Endothelial cell of umbilical vein (primary cell): ENCODE results near the gene CNTNAP2. TPM values are rescaled to one million over a fixed set of nuclear protein-coding genes. Genes with fewer than 3 reads are reported as not detected.

Experiments used
- BruUV-seq: library from RNA; stranded (reverse); fragments of 400-500 nt; replicated peaks from 2 replicates; lab custom pipeline; 2021; lab: Mats Ljungman, UMichigan
- CTCF ChIA-PET: fragments of 300-600, 350-600 bp; sonication (Branson Sonifier 250); formaldehyde crosslinking; loops from one replicate; lab custom pipeline; 2021; ENCODE audit warnings: antibody characterized with exemption, inconsistent platforms; lab: Charles Lee
- POLR2A ChIA-PET: fragments of 300-600, 350-600 bp; sonication (Branson Sonifier 250); formaldehyde crosslinking; loops from one replicate; lab custom pipeline; 2021; ENCODE audit warnings: antibody characterized with exemption, inconsistent platforms; lab: Charles Lee
- DNase-seq: peaks from one replicate; pipeline ENCODE4 v3.0.0-alpha.2; 2011; ENCODE audit warnings: low read depth, low spot score
- FAIRE-seq: peaks from 2 replicates; lab custom pipeline; 2011; peaks lifted over from hg19 to GRCh38; lab: Jason Lieb, UNC
- H2AFZ ChIP-seq: 2 replicates; pipeline ENCODE4 v1.6.0; 2012; ENCODE audit warnings: low read depth, low read length, control low read depth, inconsistent platforms
- H3K27ac ChIP-seq: 2 replicates; pipeline ENCODE4 v1.5.1; 2011; ENCODE audit warnings: low read depth, mild to moderate bottlenecking, control low read depth, low read length, moderate library complexity; ENCODE audit not compliant: insufficient read depth
- H3K27me3 ChIP-seq, 2 experiments: 2 replicates each; pipeline versions ENCODE4 v1.6.0 to v1.6.1; 2011; ENCODE audit warnings: low read length in 2 of 2, mixed read lengths in 1 of 2; ENCODE audit not compliant: control insufficient read depth in 2 of 2, insufficient read depth in 2 of 2
- H3K36me3 ChIP-seq, 2 experiments: 2 replicates in 1 of 2; 3 replicates in 1 of 2; pipeline ENCODE4 v1.5.1; 2011; ENCODE audit warnings: low read length in 2 of 2, mild to moderate bottlenecking in 1 of 2, moderate library complexity in 1 of 2; ENCODE audit not compliant: control insufficient read depth in 2 of 2, insufficient read depth in 2 of 2; ENCODE audit errors: extremely low read depth in 1 of 2
- H3K4me1 ChIP-seq: 3 replicates; pipeline ENCODE4 v1.5.1; 2011; ENCODE audit warnings: mild to moderate bottlenecking, low read length; ENCODE audit not compliant: control insufficient read depth, insufficient read depth; ENCODE audit errors: extremely low read depth
- H3K4me2 ChIP-seq: 2 replicates; pipeline ENCODE4 v1.6.1; 2011; ENCODE audit warnings: low read length, control low read depth, mixed read lengths; ENCODE audit not compliant: insufficient read depth
- H3K4me3 ChIP-seq, 3 experiments: fragments of 200-600 bp in 1 of 3; sonication (generic), shearing (Covaris generic) in 1 of 3; replicated peaks in 1 of 3; 2 replicates each; pipeline ENCODE4 v1.5.1; 2011 to 2016; ENCODE audit warnings: control low read depth in 3 of 3, low read length in 3 of 3, mild to moderate bottlenecking in 2 of 3, inconsistent platforms in 1 of 3, low read depth in 1 of 3, moderate library complexity in 1 of 3; ENCODE audit not compliant: insufficient read depth in 1 of 3
- H3K79me2 ChIP-seq: 2 replicates; pipeline ENCODE4 v1.6.0; 2012; ENCODE audit warnings: low read length, inconsistent platforms; ENCODE audit not compliant: control insufficient read depth, insufficient read depth
- H3K9ac ChIP-seq: replicated peaks from 2 replicates; pipeline ENCODE3; 2011; ENCODE audit warnings: low read length, control low read depth; ENCODE audit not compliant: insufficient read depth; ENCODE audit errors: extremely low read depth
- H3K9me1 ChIP-seq: replicated peaks from 3 replicates; pipeline ENCODE4 v1.6.0; 2011; ENCODE audit warnings: mild to moderate bottlenecking, low read length; ENCODE audit not compliant: control insufficient read depth, insufficient read depth; ENCODE audit errors: extremely low read depth
- H3K9me3 ChIP-seq: replicated peaks from 2 replicates; pipeline ENCODE4 v1.5.1; 2012; ENCODE audit warnings: low read length, inconsistent platforms; ENCODE audit not compliant: control insufficient read depth, insufficient read depth
- H4K20me1 ChIP-seq: replicated peaks from 2 replicates; pipeline ENCODE3; 2011; ENCODE audit warnings: mild to moderate bottlenecking, low read length; ENCODE audit not compliant: control insufficient read depth, insufficient read depth; ENCODE audit errors: extremely low read depth
- CTCF ChIP-seq, 2 donors: IDR thresholded peaks; 1 replicate in 1 of 2; 2 replicates in 1 of 2; pipeline ENCODE4 v1.5.1; 2011; ENCODE audit warnings: low read length in 2 of 2, mild to moderate bottlenecking in 2 of 2, moderate library complexity in 2 of 2, control low read depth in 1 of 2, inconsistent platforms in 1 of 2, low read depth in 1 of 2; ENCODE audit not compliant: insufficient read depth in 1 of 2; ENCODE audit errors: extremely low read depth in 1 of 2
- EZH2 ChIP-seq: IDR thresholded peaks from 2 replicates; pipeline ENCODE4 v1.6.1; 2012; ENCODE audit warnings: borderline replicate concordance, low read depth, mild to moderate bottlenecking, moderate library complexity, low read length, inconsistent platforms; ENCODE audit not compliant: severe bottlenecking
- FOS ChIP-seq: IDR thresholded peaks from 2 replicates; pipeline ENCODE4 v1.6.1; 2011; ENCODE audit warnings: mild to moderate bottlenecking, low read length, moderate library complexity, borderline replicate concordance; ENCODE audit not compliant: insufficient read depth
- GATA2 ChIP-seq: IDR thresholded peaks from 2 replicates; pipeline ENCODE4 v1.7.0; 2011; ENCODE audit warnings: low read depth, mild to moderate bottlenecking, moderate library complexity, mixed read lengths, low read length; ENCODE audit not compliant: insufficient read length, insufficient read depth
- JUN ChIP-seq: IDR thresholded peaks from 2 replicates; pipeline ENCODE4 v1.6.1; 2011; ENCODE audit warnings: borderline replicate concordance, low read depth; ENCODE audit not compliant: insufficient read length, insufficient read depth
- MAX ChIP-seq: IDR thresholded peaks from 2 replicates; pipeline ENCODE4 v1.6.1; 2011; ENCODE audit not compliant: insufficient read depth, insufficient read length
- MYC ChIP-seq: IDR thresholded peaks from one replicate; pipeline ENCODE4 v1.6.1; 2011; ENCODE audit warnings: mild to moderate bottlenecking, low read depth, low read length
- POLR2A ChIP-seq: IDR thresholded peaks from 2 replicates; pipeline ENCODE4 v1.6.1; 2012; ENCODE audit warnings: low read depth, mild to moderate bottlenecking, control low read depth, low read length
- POLR2AphosphoS5 ChIP-seq: IDR thresholded peaks from 2 replicates; pipeline ENCODE4 v1.6.1; 2012; ENCODE audit warnings: low read depth, mild to moderate bottlenecking, control low read depth, low read length, moderate library complexity; ENCODE audit not compliant: insufficient read depth
- dilution Hi-C: fragments of 300-500 bp; cut with MboI; formaldehyde crosslinking; loops from one replicate; pipeline ENCODE4 v1.15.0; 2019; ENCODE audit warnings: low sequenced_read_pairs; ENCODE audit not compliant: extremely low pct_ligation_motif_present
- intact Hi-C: fragments of 100-400 bp; cut with micrococcal nuclease; formaldehyde crosslinking; loops from one replicate; pipeline ENCODE4 v1.10.0; 2022
- polyA plus RNA-seq, 4 experiments: library from polyadenylated mRNA; depleted of rRNA in 3 of 4; stranded (reverse) in 3 of 4; unstranded in 1 of 4; fragments of >200 nt; gene quantifications; 2 replicates each; pipeline versions ENCODE4 v1.2.1 to v1.2.3, GENCODE V29; 2011 to 2012; ENCODE audit warnings: missing spikeins in 1 of 4
- total RNA-seq: library from RNA; stranded (reverse); gene quantifications from 2 replicates; pipeline ENCODE4 v1.2.3, GENCODE V29; 2021

The CNTNAP2 gene
- total and polyA plus RNA-seq, 2 donors (not counting 3 experiments of a cell fraction or from before 2014, with no cell fraction given), result not detected

GRCh38 chr7:148031811-148032210 lies 1915.2 kb downstream of the CNTNAP2 start:
- CTCF ChIA-PET, result no interaction called here
- no peak for FAIRE-seq
- no peak overlapping the region for H3K9ac ChIP-seq
- no peak overlapping the region for H3K27ac ChIP-seq
- TF ChIP-seq GATA2, result no peak
- TF ChIP-seq POLR2A, result no peak
- H4K20me1 ChIP-seq, result no peaks in the 10 kb centered on the region
- no peaks in the 10 kb centered on the region for H3K9me1 ChIP-seq
- no peaks in the 10 kb centered on the region for H3K4me1 ChIP-seq
- no peaks in the 10 kb centered on the region for H3K36me3 ChIP-seq
- H3K4me2 ChIP-seq, result no peak overlapping the region
- H3K4me3 ChIP-seq, result no peak overlapping the region
- H2AFZ ChIP-seq, result no peak overlapping the region
- H3K79me2 ChIP-seq, result no peaks in the 10 kb centered on the region
- dilution Hi-C loops, result no loop called here
- intact Hi-C loops, result no loop called here
- no peak for DNase-seq
- BruUV-seq, result no TSS peak
- H3K27me3 ChIP-seq, result no peaks in the 10 kb centered on the region
- no peaks in the 10 kb centered on the region for H3K9me3 ChIP-seq
- POLR2A ChIA-PET, result no interaction called here

- no peak for FAIRE-seq
- no TSS peak for BruUV-seq
- TF ChIP-seq POLR2AphosphoS5 (no peak), EZH2 (no peak), FOS (no peak), POLR2A (no peak), CTCF (IDR thresholded peaks at IDR 0.05; ENCODE audit: extremely low read depth in 1 of 2, insufficient read depth in 1 of 2, low read depth in 1 of 2, low read length in 2 of 2) (no peak), MAX (no peak), GATA2 (no peak), JUN (no peak), MYC (no peak)
- Histone ChIP-seq H3K4me3 (no peak overlapping the region), H3K4me2 (no peak overlapping the region), H3K9me3 (peaks cover 2% of the 10 kb centered on the region), H3K9ac (no peak overlapping the region), H3K79me2 (no peaks in the 10 kb centered on the region), H3K27me3 (no peaks in the 10 kb centered on the region), H3K4me1 (no peaks in the 10 kb centered on the region), H3K36me3 (no peaks in the 10 kb centered on the region), H3K9me1 (no peaks in the 10 kb centered on the region), H2AFZ (no peak overlapping the region), H3K27ac (no peak overlapping the region), H4K20me1 (no peaks in the 10 kb centered on the region)
- CTCF ChIA-PET, result no interaction called here
- intact Hi-C loops, result no loop called here
- POLR2A ChIA-PET, result no interaction called here
- DNase-seq, result no peak
- dilution Hi-C loops, result no loop called here
These were observed 1919.3 kb downstream of the CNTNAP2 start for GRCh38 chr7:148035950-148036349.
